H1 (cell line): ENCODE results near the gene ATG5. TPM values are rescaled to one million over a fixed set of nuclear protein-coding genes. Genes with fewer than 3 reads are reported as not detected.

Source experiments
- CTCF ChIA-PET: fragments of 300-600 bp; sonication (Branson Sonifier 250); formaldehyde crosslinking; loops from one replicate; lab custom pipeline; 2021; ENCODE audit not compliant: partially characterized antibody; lab: Charles Lee
- POLR2A ChIA-PET: fragments of 300-600 bp; sonication (Branson Sonifier 250); formaldehyde crosslinking; loops from one replicate; lab custom pipeline; 2021; ENCODE audit warnings: inconsistent platforms; ENCODE audit not compliant: partially characterized antibody; lab: Charles Lee
- DNase-seq, 2 experiments: peaks; one replicate each; pipeline versions ENCODE4 v3.0.0 to v3.0.0-alpha.2; 2010 to 2022; ENCODE audit warnings: low spot score in 2 of 2, low read depth in 1 of 2, mixed read lengths in 1 of 2
- FAIRE-seq: peaks from 2 replicates; lab custom pipeline; 2011; peaks lifted over from hg19 to GRCh38; lab: Jason Lieb, UNC
- H2AFZ ChIP-seq: 2 replicates; pipeline ENCODE4 v1.8.1; 2012; ENCODE audit warnings: low read length, inconsistent platforms
- H2AK5ac ChIP-seq: 2 replicates; pipeline ENCODE4 v1.6.1; 2013; ENCODE audit warnings: low read depth, low read length
- H2BK120ac ChIP-seq: replicated peaks from 2 replicates; pipeline ENCODE3; 2013; ENCODE audit warnings: low read depth, low read length, inconsistent platforms
- H2BK12ac ChIP-seq: 2 replicates; pipeline ENCODE4 v1.6.1; 2013; ENCODE audit warnings: low read depth, low read length
- H2BK15ac ChIP-seq: 2 replicates; pipeline ENCODE4 v1.6.1; 2013; ENCODE audit warnings: low read length
- H2BK20ac ChIP-seq: 2 replicates; pipeline ENCODE4 v1.6.1; 2013; ENCODE audit warnings: low read length
- H2BK5ac ChIP-seq: 2 replicates; pipeline ENCODE4 v1.6.1; 2013; ENCODE audit warnings: low read depth, low read length
- H3K14ac ChIP-seq: 2 replicates; pipeline ENCODE4 v1.6.1; 2013; ENCODE audit warnings: inconsistent platforms; ENCODE audit not compliant: insufficient read length
- H3K18ac ChIP-seq: 2 replicates; pipeline ENCODE4 v1.6.1; 2013; ENCODE audit warnings: low read length; ENCODE audit errors: extremely low read depth
- H3K23ac ChIP-seq: 2 replicates; pipeline ENCODE4 v1.6.1; 2013; ENCODE audit warnings: inconsistent platforms; ENCODE audit not compliant: insufficient read length
- H3K23me2 ChIP-seq: 2 replicates; pipeline ENCODE4 v1.6.1; 2013; ENCODE audit warnings: low read depth, low read length
- H3K27ac ChIP-seq: 2 replicates; pipeline ENCODE4 v1.6.1; 2011; ENCODE audit warnings: low read depth, low read length, inconsistent platforms
- H3K27me3 ChIP-seq, 4 experiments: replicated peaks in 1 of 4; 1 replicate in 1 of 4; 2 replicates in 3 of 4; pipeline versions ENCODE4 v1.6.1 to v1.8.1; 2011 to 2013; ENCODE audit warnings: low read length in 3 of 4, mild to moderate bottlenecking in 3 of 4, inconsistent platforms in 2 of 4, mixed read lengths in 2 of 4, moderate library complexity in 1 of 4; ENCODE audit not compliant: control insufficient read depth in 3 of 4, insufficient read depth in 3 of 4; ENCODE audit errors: extremely low read depth in 1 of 4
- H3K36me3 ChIP-seq, 4 experiments: 2 replicates each; pipeline versions ENCODE4 v1.6.1 to v1.8.1; 2011 to 2013; ENCODE audit warnings: mild to moderate bottlenecking in 4 of 4, low read length in 3 of 4, moderate library complexity in 2 of 4, control low read depth in 1 of 4, inconsistent platforms in 1 of 4; ENCODE audit not compliant: insufficient read depth in 4 of 4, control insufficient read depth in 2 of 4
- H3K4ac ChIP-seq: replicated peaks from 2 replicates; pipeline ENCODE3; 2013; ENCODE audit warnings: low read length, low read depth, mixed read lengths, inconsistent platforms; ENCODE audit not compliant: insufficient read length
- H3K4me1 ChIP-seq, 4 experiments: replicated peaks in 1 of 4; 1 replicate in 1 of 4; 2 replicates in 3 of 4; pipeline versions ENCODE4 v1.6.1 to v1.8.1; 2011 to 2013; ENCODE audit warnings: low read length in 3 of 4, inconsistent platforms in 2 of 4, mixed read lengths in 1 of 4; ENCODE audit not compliant: insufficient read depth in 4 of 4, control insufficient read depth in 3 of 4
- H3K4me2 ChIP-seq, 2 experiments: 2 replicates each; pipeline versions ENCODE4 v1.6.1 to v1.8.1; 2011 to 2013; ENCODE audit warnings: low read depth in 2 of 2, low read length in 2 of 2, control low read depth in 1 of 2, inconsistent platforms in 1 of 2, mild to moderate bottlenecking in 1 of 2; ENCODE audit not compliant: insufficient read depth in 1 of 2
- H3K4me3 ChIP-seq, 4 experiments: fragments of 200-600, 300-600 bp in 1 of 4; sonication (generic), shearing (Covaris generic), sonication (Bioruptor Twin) in 1 of 4; 2 replicates each; pipeline versions ENCODE4 v1.5.1 to v1.8.1; 2011 to 2016; ENCODE audit warnings: low read length in 4 of 4, low read depth in 3 of 4, control low read depth in 2 of 4, inconsistent platforms in 2 of 4, mild to moderate bottlenecking in 2 of 4, mixed read lengths in 1 of 4, moderate library complexity in 1 of 4; ENCODE audit not compliant: insufficient read depth in 2 of 4; ENCODE audit errors: extremely low read depth in 1 of 4
- H3K56ac ChIP-seq: replicated peaks from 2 replicates; pipeline ENCODE3; 2013; ENCODE audit warnings: low read depth, mild to moderate bottlenecking, mixed read lengths, low read length, inconsistent platforms; ENCODE audit not compliant: insufficient read length
- H3K79me1 ChIP-seq: 2 replicates; pipeline ENCODE4 v1.6.1; 2013; ENCODE audit warnings: low read depth, low read length, control low read depth
- H3K79me2 ChIP-seq, 2 experiments: 2 replicates each; pipeline versions ENCODE4 v1.6.1 to v1.8.1; 2012 to 2013; ENCODE audit warnings: low read length in 2 of 2, mild to moderate bottlenecking in 2 of 2, inconsistent platforms in 1 of 2; ENCODE audit not compliant: insufficient read depth in 2 of 2, control insufficient read depth in 1 of 2
- H3K9ac ChIP-seq, 4 experiments: replicated peaks in 1 of 4; 1 replicate in 1 of 4; 2 replicates in 3 of 4; pipeline versions ENCODE4 v1.6.1 to v1.8.1; 2011 to 2013; ENCODE audit warnings: low read depth in 3 of 4, low read length in 3 of 4, control low read depth in 2 of 4, mild to moderate bottlenecking in 2 of 4, moderate library complexity in 2 of 4, inconsistent platforms in 1 of 4; ENCODE audit errors: extremely low read depth in 1 of 4
- H3K9me3 ChIP-seq, 2 experiments: 2 replicates each; pipeline versions ENCODE4 v1.6.1 to v1.8.1; 2012 to 2013; ENCODE audit warnings: mild to moderate bottlenecking in 2 of 2, moderate library complexity in 2 of 2, control low read depth in 1 of 2, inconsistent platforms in 1 of 2, low read depth in 1 of 2, low read length in 1 of 2, mixed read lengths in 1 of 2; ENCODE audit not compliant: insufficient read depth in 2 of 2
- H4K20me1 ChIP-seq, 2 experiments: replicated peaks in 1 of 2; 2 replicates each; pipeline versions ENCODE3 to v1.8.1; 2011 to 2013; ENCODE audit warnings: inconsistent platforms in 2 of 2, low read length in 2 of 2, mild to moderate bottlenecking in 1 of 2; ENCODE audit not compliant: insufficient read depth in 2 of 2, control insufficient read depth in 1 of 2
- H4K5ac ChIP-seq: 2 replicates; pipeline ENCODE4 v1.6.1; 2013; ENCODE audit warnings: low read length, low read depth, mixed read lengths, inconsistent platforms; ENCODE audit not compliant: insufficient read length
- H4K8ac ChIP-seq: 2 replicates; pipeline ENCODE4 v1.8.0; 2013; ENCODE audit warnings: mild to moderate bottlenecking, moderate library complexity, low read length, inconsistent platforms; ENCODE audit not compliant: insufficient read depth; ENCODE audit errors: extremely low read depth
- H4K91ac ChIP-seq: replicated peaks from 2 replicates; pipeline ENCODE3; 2013; ENCODE audit warnings: low read length, mixed read lengths, inconsistent platforms; ENCODE audit not compliant: insufficient read length
- BACH1 ChIP-seq: IDR thresholded peaks from 2 replicates; pipeline ENCODE4 v1.6.1; 2012; ENCODE audit warnings: low read length, improper control_type of control experiment
- CHD2 ChIP-seq: IDR thresholded peaks from 2 replicates; pipeline ENCODE4 v1.6.1; 2012; ENCODE audit warnings: low read length, improper control_type of control experiment
- EGR1 ChIP-seq: IDR thresholded peaks from 2 replicates; pipeline ENCODE4 v1.6.1; 2011; ENCODE audit warnings: low read depth, low read length, borderline replicate concordance
- GTF2F1 ChIP-seq: IDR thresholded peaks from 2 replicates; pipeline ENCODE4 v1.6.1; 2012; ENCODE audit warnings: low read depth, low read length, improper control_type of control experiment, borderline replicate concordance
- HDAC6 ChIP-seq: IDR thresholded peaks from one replicate; pipeline ENCODE4 v1.7.1; 2012; ENCODE audit warnings: low read depth, mild to moderate bottlenecking, inconsistent platforms, low read length, moderate library complexity
- NRF1 ChIP-seq: IDR thresholded peaks from 2 replicates; pipeline ENCODE4 v1.6.1; 2011; ENCODE audit warnings: mild to moderate bottlenecking, low read depth, low read length, improper control_type of control experiment
- RNF2 ChIP-seq: fragments of 200-900, 300-1000 bp; sonication (generic); IDR thresholded peaks from 2 replicates; pipeline ENCODE4 v1.7.1; 2016; ENCODE audit warnings: borderline replicate concordance, low read depth, mild to moderate bottlenecking, antibody characterized with exemption, low read length; ENCODE audit not compliant: poor library complexity, severe bottlenecking; ENCODE audit errors: missing control alignments
- SP1 ChIP-seq: IDR thresholded peaks from 2 replicates; pipeline ENCODE4 v1.6.1; 2011; ENCODE audit warnings: low read depth, low read length
- SP2 ChIP-seq: IDR thresholded peaks from 2 replicates; pipeline ENCODE4 v1.6.1; 2012; ENCODE audit warnings: mild to moderate bottlenecking, low read length, inconsistent platforms
- SP4 ChIP-seq: IDR thresholded peaks from 2 replicates; pipeline ENCODE4 v1.6.1; 2012; ENCODE audit warnings: low read length, inconsistent platforms
- TCF12 ChIP-seq: IDR thresholded peaks from 2 replicates; pipeline ENCODE4 v1.6.1; 2011; ENCODE audit warnings: low read depth, mild to moderate bottlenecking, low read length
- USF2 ChIP-seq: IDR thresholded peaks from 2 replicates; pipeline ENCODE4 v1.6.1; 2011; ENCODE audit warnings: low read length, improper control_type of control experiment
- ZNF274 ChIP-seq: IDR thresholded peaks from 2 replicates; pipeline ENCODE4 v1.7.0; 2012; ENCODE audit warnings: low read length, borderline replicate concordance; ENCODE audit errors: extremely low read depth
- WGBS, 2 experiments: shearing (Covaris generic) in 1 of 2; methylation state at CpG; one replicate each; pipeline versions ENCODE4 v1.1.6 to v1.1.7; 2013 to 2015; ENCODE audit warnings: low lambda C conversion rate in 2 of 2, mixed read lengths in 2 of 2, inconsistent platforms in 1 of 2, low coverage in 1 of 2, missing lambda C conversion rate in 1 of 2; ENCODE audit not compliant: insufficient replicate concordance in 2 of 2, insufficient coverage in 1 of 2, insufficient read length in 1 of 2; ENCODE audit errors: extremely low coverage in 1 of 2, missing lambda C conversion rate in 1 of 2; 5-methylcytosine and 5-hydroxymethylcytosine counted together
- polyA plus RNA-seq, 7 experiments: library from polyadenylated mRNA; depleted of rRNA in 3 of 7; stranded (reverse) in 5 of 7; unstranded in 2 of 7; fragments of >200 nt in 5 of 7; fragments of 200-250 nt in 2 of 7; gene quantifications; 1 replicate in 5 of 7; 2 replicates in 1 of 7; 4 replicates in 1 of 7; pipeline versions ENCODE4 v1.2.1 to v1.2.3, GENCODE V29; 2011 to 2013; ENCODE audit warnings: missing spikeins in 2 of 7, mixed read lengths in 2 of 7
- total RNA-seq: library from RNA; stranded (reverse); fragmentation: NEBNext Ultra II Directional; extraction: Animal tissue kit (Norgen Biotek cat#: 25700); gene quantifications from 2 replicates; pipeline ENCODE4 v1.2.1, GENCODE V29; 2021
- TF ChIP-seq, protein P1 (sequence below): IDR thresholded peaks from 2 replicates; pipeline ENCODE4 v1.6.1; 2012; ENCODE audit warnings: inconsistent platforms

Gene ATG5
- total and polyA plus RNA-seq, 2 of the 8 experiments (the other 6 are each of a cell fraction or from before 2014, with no cell fraction given): 18.2 to 39.0 TPM

GRCh38 chr6:106255306-106255705 lies 70.3 kb downstream of the ATG5 start:
- CTCF ChIA-PET: interaction anchor here (1.1 to 1.8 kb wide), 2 partner anchors 28 to 84 kb away, joined by 3 read pairs; no protein-coding TSS in a partner anchor
- Histone ChIP-seq H3K23ac (no peak overlapping the region), H3K79me2 (peaks cover 0 to 24% of the 10 kb centered on the region in 2 experiments; a peak in 2 of 4 replicates), H2BK12ac (no peak overlapping the region), H3K9me3 (no peaks in the 10 kb centered on the region), H3K36me3 (no peaks in the 10 kb centered on the region), H3K4me3 (no peak overlapping the region), H3K18ac (no peak overlapping the region), H2BK15ac (no peak overlapping the region), H4K5ac (no peak overlapping the region), H4K91ac (no peak overlapping the region), H3K56ac (no peak overlapping the region), H3K4me2 (no peak overlapping the region), H3K4me1 (peaks cover 0 to 3% (median 0%) of the 10 kb centered on the region in 4 experiments; a peak in 1 of 7 replicates), H2BK5ac (no peak overlapping the region), H3K27me3 (no peaks in the 10 kb centered on the region), H3K14ac (no peak overlapping the region), H4K20me1 (no peaks in the 10 kb centered on the region), H3K4ac (no peak overlapping the region), H3K27ac (no peak overlapping the region), H2BK120ac (no peak overlapping the region), H2AK5ac (no peak overlapping the region), H3K79me1 (peaks cover 3% of the 10 kb centered on the region; the same call in 1 of the 2 replicates), H3K9ac (no peak overlapping the region), H3K23me2 (no peaks in the 10 kb centered on the region), H2BK20ac (no peak overlapping the region), H4K8ac (no peak overlapping the region), H2AFZ (no peak overlapping the region)
- 96% methylated on average over 3 of the region's 3 CpGs; no CpG with 5 or more reads in 1 of the 2 experiments for WGBS, 2 experiments
- DNase-seq: no peak
- POLR2A ChIA-PET: no interaction called here
- no peak for FAIRE-seq
- TF ChIP-seq TCF12 (no peak), BACH1 (no peak), CHD2 (no peak), SP4 (no peak), GTF2F1 (no peak), EGR1 (no peak), ZNF274 (no peak), HDAC6 (no peak), NRF1 (no peak), RNF2 (no peak), USF2 (no peak), SP2 (no peak), SP1 (no peak)
- TF ChIP-seq, protein P1, sequence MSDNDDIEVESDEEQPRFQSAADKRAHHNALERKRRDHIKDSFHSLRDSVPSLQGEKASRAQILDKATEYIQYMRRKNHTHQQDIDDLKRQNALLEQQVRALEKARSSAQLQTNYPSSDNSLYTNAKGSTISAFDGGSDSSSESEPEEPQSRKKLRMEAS: no peak
